A549 (cell line): ENCODE results near the gene CRACR2B. TPM values are rescaled to one million over a fixed set of nuclear protein-coding genes. Genes with fewer than 3 reads are reported as not detected.

ENCODE experiments used
- ATAC-seq, 2 experiments: fragments of 200-7000 bp in 1 of 2; fragments of >200 bp in 1 of 2; cut with Nextera tagmentation in 1 of 2; cut with Tn5 transposase in 1 of 2; 3 replicates each; pipeline versions ENCODE4 v1.8.0 to v1.9.1; 2018 to 2020; ENCODE audit warnings: mild to moderate bottlenecking in 1 of 2, moderate library complexity in 1 of 2
- CTCF ChIA-PET: fragments of 300-600 bp; sonication (Branson Sonifier 250); formaldehyde crosslinking; extraction: SDS; loops from one replicate; lab custom pipeline; 2021; ENCODE audit warnings: antibody characterized with exemption, inconsistent platforms; lab: Yijun Ruan, JAX
- POLR2A ChIA-PET: fragments of 350-600 bp; formaldehyde crosslinking; extraction: SDS; loops from one replicate; lab custom pipeline; 2021; ENCODE audit warnings: antibody characterized with exemption, inconsistent platforms; lab: Yijun Ruan, JAX
- DNase-seq, 2 experiments: peaks; one replicate each; pipeline versions ENCODE4 v3.0.0 to v3.0.0-alpha.2; 2011 to 2016; ENCODE audit warnings: low read depth in 1 of 2, low spot score in 1 of 2
- FAIRE-seq: peaks from 2 replicates; lab custom pipeline; 2011; peaks lifted over from hg19 to GRCh38; lab: Jason Lieb, UNC
- H3K27ac ChIP-seq, 2 experiments: fragments of >200 bp; sonication (Bioruptor Twin); formaldehyde crosslinking; 3 replicates each; pipeline ENCODE4 v1.5.1; 2016 to 2017
- H3K4me1 ChIP-seq: fragments of >200 bp; sonication (Bioruptor Twin); formaldehyde crosslinking; 3 replicates; pipeline ENCODE4 v1.6.1; 2016
- H3K4me2 ChIP-seq: fragments of >200 bp; sonication (Bioruptor Twin); formaldehyde crosslinking; 3 replicates; pipeline ENCODE4 v1.6.1; 2016
- H3K4me3 ChIP-seq: fragments of >200 bp; sonication (Bioruptor Twin); formaldehyde crosslinking; 3 replicates; pipeline ENCODE4 v1.5.1; 2016
- H3K9me3 ChIP-seq: fragments of >200 bp; sonication (Bioruptor Twin); formaldehyde crosslinking; 3 replicates; pipeline ENCODE4 v1.6.1; 2016
- EP300 ChIP-seq, 2 experiments: fragments of >200 bp; sonication (Bioruptor Twin); formaldehyde crosslinking; IDR thresholded peaks; 2 replicates in 1 of 2; 3 replicates in 1 of 2; pipeline ENCODE4 v1.6.1; 2016 to 2017
- FOSB ChIP-seq: fragments of 250-450 bp; sonication (Bioruptor Pico); IDR thresholded peaks from 2 replicates; pipeline ENCODE4 v1.5.0; 2020; ENCODE audit warnings: mild to moderate bottlenecking, moderate library complexity
- HEYL ChIP-seq: fragments of 250-450 bp; sonication (Bioruptor Pico); IDR thresholded peaks from 2 replicates; pipeline ENCODE4 v1.8.0; 2021; ENCODE audit warnings: mild to moderate bottlenecking, moderate library complexity
- MAFK ChIP-seq: fragments of 450-650 bp; IDR thresholded peaks from 2 replicates; pipeline ENCODE4 v1.6.1; 2014; ENCODE audit not compliant: partially characterized antibody
- MAZ ChIP-seq: fragments of 150-350 bp; IDR thresholded peaks from 2 replicates; pipeline ENCODE4 v1.6.1; 2014; ENCODE audit warnings: antibody characterized with exemption, low read depth, low read length, borderline replicate concordance
- NPAS2 ChIP-seq: fragments of 250-450 bp; sonication (Bioruptor Pico); IDR thresholded peaks from 2 replicates; pipeline ENCODE4 v1.8.0; 2022; ENCODE audit warnings: mild to moderate bottlenecking, moderate library complexity, borderline replicate concordance
- PHF8 ChIP-seq: fragments of 200-600 bp; sonication (generic); IDR thresholded peaks from 2 replicates; pipeline ENCODE4 v1.6.1; 2016; ENCODE audit warnings: low read depth, mild to moderate bottlenecking, antibody characterized with exemption, moderate library complexity, borderline replicate concordance
- POLR2AphosphoS2 ChIP-seq: conservative IDR thresholded peaks from 2 replicates; pipeline ENCODE4 v1.6.1; 2012; ENCODE audit warnings: low read length, improper control_type of control experiment, inconsistent platforms
- ZC3H11A ChIP-seq: fragments of 450-650 bp; IDR thresholded peaks from 2 replicates; pipeline ENCODE4 v1.6.1; 2014; ENCODE audit warnings: antibody characterized with exemption, mild to moderate bottlenecking
- ZFP36 ChIP-seq: fragments of 450-650 bp; IDR thresholded peaks from 2 replicates; pipeline ENCODE4 v1.6.1; 2014; ENCODE audit warnings: borderline replicate concordance; ENCODE audit not compliant: partially characterized antibody
- WGBS: methylation state at CpG from one replicate; pipeline ENCODE4 v1.1.6; 2017; ENCODE audit errors: missing lambda C conversion rate; 5-methylcytosine and 5-hydroxymethylcytosine counted together
- polyA plus RNA-seq, 4 experiments: library from polyadenylated mRNA; depleted of rRNA in 3 of 4; stranded (reverse); fragments of >200 nt; fragmentation: RNase III in 1 of 4; extraction: RNeasy Plus Mini Kit Qiagen cat#74134 plus additional on column Dnase treatment in 1 of 4; gene quantifications; 2 replicates in 3 of 4; 3 replicates in 1 of 4; pipeline ENCODE4 v1.2.3, GENCODE V29; 2011 to 2017
- TF ChIP-seq, protein P1 (sequence below): fragments of >200 bp; sonication (Bioruptor Twin); formaldehyde crosslinking; IDR thresholded peaks from 3 replicates; pipeline ENCODE4 v1.6.1; 2016
- TF ChIP-seq, protein P2 (sequence below): IDR thresholded peaks from 2 replicates; pipeline ENCODE4 v1.6.1; 2012; ENCODE audit warnings: low read depth, borderline replicate concordance
- TF ChIP-seq, protein P3 (sequence below): fragments of 150-350 bp; IDR thresholded peaks from 2 replicates; pipeline ENCODE4 v1.6.1; 2014; ENCODE audit warnings: low read depth, mild to moderate bottlenecking, low read length
- TF ChIP-seq, protein P4 (sequence below): IDR thresholded peaks from 2 replicates; pipeline ENCODE4 v1.6.1; 2012
- TF ChIP-seq, protein P5 (sequence below): fragments of 250-450 bp; sonication (Bioruptor Pico); IDR thresholded peaks from 2 replicates; pipeline ENCODE4 v1.5.0; 2021; ENCODE audit warnings: mild to moderate bottlenecking, moderate library complexity, borderline replicate concordance
- TF ChIP-seq, protein P6 (sequence below): fragments of >200 bp; sonication (Bioruptor Twin); formaldehyde crosslinking; IDR thresholded peaks from 2 replicates; pipeline ENCODE4 v1.6.1; 2016

The CRACR2B gene
- polyA plus RNA-seq, 2 of the 4 experiments (the other 2 are of a cell fraction), result 1.2 to 3.0 TPM

DNA sequence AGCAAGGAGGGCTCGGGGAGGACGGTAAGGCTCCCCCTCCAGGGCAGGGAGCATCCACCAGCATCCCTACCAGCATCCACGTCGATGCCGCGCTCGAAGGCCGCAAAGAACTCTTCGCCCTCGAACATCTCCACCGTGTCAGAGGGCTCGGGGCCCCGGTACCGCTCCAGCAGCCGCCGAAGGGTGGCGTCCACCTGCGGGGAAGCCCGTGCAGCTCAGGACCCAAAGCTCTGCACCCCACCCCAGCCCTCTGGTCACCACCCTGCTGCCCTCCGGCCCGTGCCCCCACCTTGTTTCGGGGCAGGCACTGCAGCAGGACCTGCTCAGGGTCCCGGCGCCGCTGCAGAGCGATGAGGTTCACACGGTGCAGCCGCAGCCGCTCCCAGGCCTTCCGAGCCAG lies 27.2 kb upstream of the CRACR2B start:
- ChIA-PET CTCF (interaction anchor here (1.0 kb wide), 2 partner anchors 11 to 35 kb away, joined by 3 read pairs; partner anchors contain the start of gene CEND1), POLR2A (no interaction called here)
- H3K4me2 ChIP-seq, result no peak overlapping the region
- FAIRE-seq, result no peak
- no peak for ATAC-seq
- WGBS, result 90% methylated on average over 29 of the region's 30 CpGs
- no peak for DNase-seq
- H3K9me3 ChIP-seq, result no peaks in the 10 kb centered on the region
- TF ChIP-seq FOSB (CRISPR knock-in tag), result no peak
- peaks cover 30% of the 10 kb centered on the region for H3K4me1 ChIP-seq
- H3K4me3 ChIP-seq, result no peak overlapping the region
- no peak overlapping the region for H3K27ac ChIP-seq

DNA sequence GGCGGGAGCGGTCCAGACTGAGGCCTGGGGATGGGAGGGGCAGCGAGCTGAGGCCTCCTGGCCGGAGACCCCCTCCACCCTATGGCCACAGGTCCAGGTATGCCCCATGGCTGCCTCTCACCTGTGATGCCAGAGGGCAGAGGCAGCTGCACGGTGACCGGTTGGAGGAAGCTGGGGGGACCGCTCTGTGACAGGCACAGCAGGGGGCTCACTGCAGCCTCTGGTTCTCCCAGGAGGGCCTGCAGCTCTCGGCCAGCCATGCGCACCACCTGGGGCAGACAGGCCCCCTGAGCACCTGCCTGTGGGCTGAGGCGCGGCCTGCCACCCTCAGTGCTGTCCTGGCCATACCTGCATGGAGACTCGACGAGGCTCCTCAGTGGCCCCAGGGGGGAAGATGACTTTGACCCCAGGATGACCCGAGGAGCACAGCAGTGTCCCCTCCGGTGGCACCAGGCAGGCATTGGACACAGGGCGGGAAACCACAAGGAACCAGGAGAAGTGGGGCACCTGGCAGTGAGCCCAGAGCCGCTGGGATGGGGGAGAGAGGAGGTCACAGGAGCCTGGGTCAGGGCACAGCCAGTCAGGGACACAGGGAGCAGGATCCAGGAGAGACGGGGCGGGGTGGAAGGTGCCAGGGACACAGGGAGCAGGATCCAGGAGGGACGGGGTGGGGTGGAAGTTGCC lies 26.5 kb upstream of the CRACR2B start:
- DNase-seq (no peak), FAIRE-seq (no peak), ATAC-seq (no peak)
- H3K27ac ChIP-seq, result no peak overlapping the region
- WGBS, result 94% methylated on average over 11 of the region's 20 CpGs
- H3K4me1 ChIP-seq, result peaks cover 22% of the 10 kb centered on the region
- TF ChIP-seq MAZ (no peak), ZC3H11A (no peak), NPAS2 (CRISPR knock-in tag) (no peak), MAFK (no peak), HEYL (CRISPR knock-in tag) (no peak), EP300 (IDR thresholded peaks at IDR 0.05) (no peak), FOSB (CRISPR knock-in tag) (no peak), PHF8 (no peak), POLR2AphosphoS2 (no peak), ZFP36 (no peak)
- TF ChIP-seq, protein P1, sequence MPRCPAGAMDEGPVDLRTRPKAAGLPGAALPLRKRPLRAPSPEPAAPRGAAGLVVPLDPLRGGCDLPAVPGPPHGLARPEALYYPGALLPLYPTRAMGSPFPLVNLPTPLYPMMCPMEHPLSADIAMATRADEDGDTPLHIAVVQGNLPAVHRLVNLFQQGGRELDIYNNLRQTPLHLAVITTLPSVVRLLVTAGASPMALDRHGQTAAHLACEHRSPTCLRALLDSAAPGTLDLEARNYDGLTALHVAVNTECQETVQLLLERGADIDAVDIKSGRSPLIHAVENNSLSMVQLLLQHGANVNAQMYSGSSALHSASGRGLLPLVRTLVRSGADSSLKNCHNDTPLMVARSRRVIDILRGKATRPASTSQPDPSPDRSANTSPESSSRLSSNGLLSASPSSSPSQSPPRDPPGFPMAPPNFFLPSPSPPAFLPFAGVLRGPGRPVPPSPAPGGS, result no peak
- TF ChIP-seq, protein P2, sequence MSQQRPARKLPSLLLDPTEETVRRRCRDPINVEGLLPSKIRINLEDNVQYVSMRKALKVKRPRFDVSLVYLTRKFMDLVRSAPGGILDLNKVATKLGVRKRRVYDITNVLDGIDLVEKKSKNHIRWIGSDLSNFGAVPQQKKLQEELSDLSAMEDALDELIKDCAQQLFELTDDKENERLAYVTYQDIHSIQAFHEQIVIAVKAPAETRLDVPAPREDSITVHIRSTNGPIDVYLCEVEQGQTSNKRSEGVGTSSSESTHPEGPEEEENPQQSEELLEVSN, result no peak
- TF ChIP-seq, protein P3, sequence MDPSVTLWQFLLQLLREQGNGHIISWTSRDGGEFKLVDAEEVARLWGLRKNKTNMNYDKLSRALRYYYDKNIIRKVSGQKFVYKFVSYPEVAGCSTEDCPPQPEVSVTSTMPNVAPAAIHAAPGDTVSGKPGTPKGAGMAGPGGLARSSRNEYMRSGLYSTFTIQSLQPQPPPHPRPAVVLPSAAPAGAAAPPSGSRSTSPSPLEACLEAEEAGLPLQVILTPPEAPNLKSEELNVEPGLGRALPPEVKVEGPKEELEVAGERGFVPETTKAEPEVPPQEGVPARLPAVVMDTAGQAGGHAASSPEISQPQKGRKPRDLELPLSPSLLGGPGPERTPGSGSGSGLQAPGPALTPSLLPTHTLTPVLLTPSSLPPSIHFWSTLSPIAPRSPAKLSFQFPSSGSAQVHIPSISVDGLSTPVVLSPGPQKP, result no peak
- TF ChIP-seq, protein P4, sequence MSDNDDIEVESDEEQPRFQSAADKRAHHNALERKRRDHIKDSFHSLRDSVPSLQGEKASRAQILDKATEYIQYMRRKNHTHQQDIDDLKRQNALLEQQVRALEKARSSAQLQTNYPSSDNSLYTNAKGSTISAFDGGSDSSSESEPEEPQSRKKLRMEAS, result no peak
- TF ChIP-seq, protein P5, sequence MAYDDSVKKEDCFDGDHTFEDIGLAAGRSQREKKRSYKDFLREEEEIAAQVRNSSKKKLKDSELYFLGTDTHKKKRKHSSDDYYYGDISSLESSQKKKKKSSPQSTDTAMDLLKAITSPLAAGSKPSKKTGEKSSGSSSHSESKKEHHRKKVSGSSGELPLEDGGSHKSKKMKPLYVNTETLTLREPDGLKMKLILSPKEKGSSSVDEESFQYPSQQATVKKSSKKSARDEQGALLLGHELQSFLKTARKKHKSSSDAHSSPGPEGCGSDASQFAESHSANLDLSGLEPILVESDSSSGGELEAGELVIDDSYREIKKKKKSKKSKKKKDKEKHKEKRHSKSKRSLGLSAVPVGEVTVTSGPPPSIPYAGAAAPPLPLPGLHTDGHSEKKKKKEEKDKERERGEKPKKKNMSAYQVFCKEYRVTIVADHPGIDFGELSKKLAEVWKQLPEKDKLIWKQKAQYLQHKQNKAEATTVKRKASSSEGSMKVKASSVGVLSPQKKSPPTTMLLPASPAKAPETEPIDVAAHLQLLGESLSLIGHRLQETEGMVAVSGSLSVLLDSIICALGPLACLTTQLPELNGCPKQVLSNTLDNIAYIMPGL, result no peak
- TF ChIP-seq, protein P6, sequence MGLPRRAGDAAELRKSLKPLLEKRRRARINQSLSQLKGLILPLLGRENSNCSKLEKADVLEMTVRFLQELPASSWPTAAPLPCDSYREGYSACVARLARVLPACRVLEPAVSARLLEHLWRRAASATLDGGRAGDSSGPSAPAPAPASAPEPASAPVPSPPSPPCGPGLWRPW, result no peak
- POLR2A ChIA-PET, result no interaction called here
- no peak overlapping the region for H3K4me2 ChIP-seq
- no peaks in the 10 kb centered on the region for H3K9me3 ChIP-seq
- CTCF ChIA-PET, result interaction anchor here (1.0 kb wide), 2 partner anchors 11 to 36 kb away, joined by 3 read pairs; partner anchors contain the start of gene CEND1
- no peak overlapping the region for H3K4me3 ChIP-seq
